IPS-11a (cell line): Measurements from ENCODE around the gene BST1.
"Not testable (repeated sequence)": the region's sequence is repeated elsewhere in the genome, so short reads cannot be mapped to it uniquely, and the experiment has no call there.

Experiments used
- H3K4me3 ChIP-seq: one replicate; pipeline ENCODE4 v1.5.1; 2013; ENCODE audit warnings: low read depth, low read length, control low read depth

The BST1 gene

GRCh38 chr4:15742637-15743036 lies 39.8 kb downstream of the BST1 start:
- no peak overlapping the region for H3K4me3 ChIP-seq

GRCh38 chr4:15744016-15744545 lies 41.2 kb downstream of the BST1 start:
- no peak overlapping the region for H3K4me3 ChIP-seq

GRCh38 chr4:15746110-15746509 lies 43.2 kb downstream of the BST1 start:
- H3K4me3 ChIP-seq, result no peak overlapping the region

- H3K4me3 ChIP-seq, result no peak overlapping the region
Measured at GRCh38 chr4:15749001-15749400, 46.1 kb downstream of the BST1 start.

- H3K4me3 ChIP-seq, result no peak overlapping the region
Measured at GRCh38 chr4:15751153-15751552, 48.3 kb downstream of the BST1 start.

GRCh38 chr4:15753081-15753480 lies 50.2 kb downstream of the BST1 start:
- H3K4me3 ChIP-seq, result no peak overlapping the region

- H3K4me3 ChIP-seq, result no peak overlapping the region
Measured at GRCh38 chr4:15753786-15754185, 50.9 kb downstream of the BST1 start.

GRCh38 chr4:15754323-15754722 lies 51.5 kb downstream of the BST1 start:
- no peak overlapping the region for H3K4me3 ChIP-seq

- no peak overlapping the region for H3K4me3 ChIP-seq
Measured at GRCh38 chr4:15755321-15756155, 52.7 kb downstream of the BST1 start.

GRCh38 chr4:15756361-15756861 lies 53.5 kb downstream of the BST1 start:
- no peak overlapping the region for H3K4me3 ChIP-seq

GRCh38 chr4:15757054-15757453 lies 54.2 kb downstream of the BST1 start:
- no peak overlapping the region for H3K4me3 ChIP-seq

GRCh38 chr4:15758294-15758693 lies 55.4 kb downstream of the BST1 start:
- H3K4me3 ChIP-seq, result no peak overlapping the region

GRCh38 chr4:15762460-15762859 lies 59.6 kb downstream of the BST1 start:
- H3K4me3 ChIP-seq, result not testable (repeated sequence)

- H3K4me3 ChIP-seq, result no peak overlapping the region
Measured at GRCh38 chr4:15765391-15765790, 62.5 kb downstream of the BST1 start.

- no peak overlapping the region for H3K4me3 ChIP-seq
Measured at GRCh38 chr4:15765910-15766697, 63.2 kb downstream of the BST1 start.

GRCh38 chr4:15766821-15767220 lies 64.0 kb downstream of the BST1 start:
- no peak overlapping the region for H3K4me3 ChIP-seq

GRCh38 chr4:15769202-15769601 lies 66.3 kb downstream of the BST1 start:
- H3K4me3 ChIP-seq, result no peak overlapping the region

GRCh38 chr4:15771216-15772058 lies 68.6 kb downstream of the BST1 start:
- H3K4me3 ChIP-seq, result no peak overlapping the region

- H3K4me3 ChIP-seq, result no peak overlapping the region
Measured at GRCh38 chr4:15774020-15774420, 71.2 kb downstream of the BST1 start.

- H3K4me3 ChIP-seq, result no peak overlapping the region
Measured at GRCh38 chr4:15776871-15777648, 74.2 kb downstream of the BST1 start.
